ENCODE data around the gene SEPHS2. TPM values are rescaled to one million over a fixed set of nuclear protein-coding genes. Genes with fewer than 3 reads are reported as not detected.
A peak's percentile ranks its signal among the peaks of the same experiment; 100 is the strongest.

SEPHS2 gene
- total RNA-seq, 2 donors from 2014 or later, result 54.8 to 62.7 TPM

DNA sequence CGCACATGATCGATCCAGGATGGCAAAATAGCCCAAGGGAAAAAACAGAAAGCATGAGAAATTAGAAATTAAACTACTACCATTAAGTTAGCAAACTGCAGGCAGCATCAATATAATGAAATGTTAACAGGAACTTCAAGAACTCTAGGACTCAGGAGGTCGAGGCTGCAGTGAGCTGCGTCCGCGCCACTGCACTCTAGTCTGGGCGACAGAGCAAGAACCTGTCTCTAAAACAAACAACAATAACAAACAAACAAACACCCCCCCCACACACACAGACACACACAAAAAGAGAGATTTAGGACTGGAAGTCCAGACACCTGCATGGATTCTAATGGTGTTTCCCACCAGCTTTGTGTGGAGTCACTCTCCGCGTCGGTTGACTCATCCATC lies 525 bp upstream of the SEPHS2 start:
- no peak for DNase-seq (ENCODE audit: low spot score in 2 of 2)
- ATAC-seq, result no peak
- peaks cover 29 to 32% of the 10 kb centered on the region in 2 donors for H3K36me3 Mint-ChIP-seq
- peak overlapping the region; percentile 92 to 99 for H3K27ac Mint-ChIP-seq
- H3K9me3 Mint-ChIP-seq, result peaks cover 3 to 8% of the 10 kb centered on the region in 2 donors

DNA sequence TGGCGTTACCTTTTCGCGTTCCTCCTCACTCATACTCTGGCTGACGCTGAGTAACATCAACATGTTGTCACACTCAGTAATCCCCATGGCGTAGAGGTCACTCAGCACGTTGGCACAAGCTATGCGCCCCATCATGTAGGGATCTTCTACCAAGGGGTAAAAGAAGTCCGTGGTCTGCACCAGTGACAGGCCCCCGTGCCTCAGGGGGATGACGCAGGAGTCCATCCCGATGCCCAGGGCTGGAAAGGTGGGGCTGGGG lies 596 bp downstream of the SEPHS2 start:
- peaks cover 3 to 8% of the 10 kb centered on the region in 2 donors for H3K9me3 Mint-ChIP-seq
- no peak for DNase-seq (ENCODE audit: low spot score in 2 of 2)
- ATAC-seq, result no peak
- H3K36me3 Mint-ChIP-seq, result peaks cover 29 to 32% of the 10 kb centered on the region in 2 donors
- H3K27ac Mint-ChIP-seq, result peak overlapping the region in 1 of 2 donors; percentile 92

DNA sequence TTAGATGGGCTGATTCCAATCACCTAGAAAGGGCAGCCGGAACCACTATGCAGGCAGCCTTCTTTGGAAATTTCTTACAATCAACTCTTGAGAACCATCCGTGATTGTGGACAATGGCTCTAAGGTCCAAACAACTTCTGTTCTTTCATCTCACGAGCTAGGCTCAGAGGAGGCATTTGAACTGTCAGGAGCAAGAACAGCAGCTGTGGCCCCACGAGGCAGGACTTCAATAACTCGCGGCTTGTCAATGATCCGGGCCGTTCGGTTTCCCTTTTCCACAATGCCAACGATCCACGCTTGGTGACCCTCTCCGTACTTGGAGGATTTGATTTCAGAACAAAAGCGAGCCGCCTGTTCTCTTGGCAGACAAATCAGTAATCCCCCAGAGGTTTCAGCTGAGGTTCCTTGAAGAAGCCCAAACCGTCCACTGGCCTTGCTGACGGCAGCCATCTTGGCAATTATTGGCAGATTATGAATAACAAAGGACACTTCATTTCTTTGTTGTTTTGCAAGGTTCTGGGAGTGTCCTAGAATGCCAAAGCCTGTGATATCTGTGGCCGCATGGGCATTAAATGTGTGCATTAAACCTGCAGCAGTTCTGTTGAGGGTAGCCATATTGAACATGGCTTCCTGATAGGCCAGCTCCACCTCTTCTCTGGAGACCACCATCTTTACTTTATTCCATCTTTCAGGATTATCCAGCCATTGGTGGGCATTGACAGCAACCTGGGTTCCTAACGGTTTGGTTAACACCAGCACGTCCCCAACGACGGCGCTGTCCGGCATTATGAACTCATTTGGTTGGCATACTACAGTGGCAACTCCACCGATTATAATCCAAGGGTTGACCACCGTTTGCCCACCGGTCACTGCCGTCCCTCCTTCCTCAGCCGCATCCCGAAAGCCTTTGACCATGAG lies 1.2 kb downstream of the SEPHS2 start:
- peaks cover 3 to 8% of the 10 kb centered on the region in 2 donors for H3K9me3 Mint-ChIP-seq
- H3K27ac Mint-ChIP-seq, result peak overlapping the region; percentile 44 to 92
- no peak for DNase-seq (ENCODE audit: low spot score in 2 of 2)
- H3K36me3 Mint-ChIP-seq, result peaks cover 29 to 32% of the 10 kb centered on the region in 2 donors
- no peak for ATAC-seq

DNA sequence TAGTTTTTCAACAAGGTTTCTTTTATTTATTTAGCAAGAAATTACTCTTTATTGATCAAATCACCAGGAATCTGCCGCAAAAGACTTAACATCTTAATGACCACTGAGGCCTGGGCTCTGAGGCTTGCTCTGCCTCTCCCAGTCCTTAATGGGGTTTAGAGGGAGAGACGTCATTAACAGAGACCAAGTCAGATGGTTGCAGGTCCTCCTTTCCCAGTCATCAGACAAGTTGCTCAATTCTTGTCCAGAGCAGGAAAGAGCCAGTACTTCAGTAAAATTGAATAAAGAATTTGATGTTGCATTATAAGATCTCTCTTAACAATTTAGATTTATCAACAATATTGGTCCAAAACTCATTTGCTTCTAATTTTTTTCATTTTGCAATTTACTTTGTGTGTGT lies 2.0 kb downstream of the SEPHS2 start:
- H3K9me3 Mint-ChIP-seq, result peaks cover 3 to 8% of the 10 kb centered on the region in 2 donors
- DNase-seq (ENCODE audit: low spot score in 2 of 2), result no peak
- peak overlapping the region; percentile 44 to 92 for H3K27ac Mint-ChIP-seq
- no peak for ATAC-seq
- H3K36me3 Mint-ChIP-seq, result peaks cover 29 to 32% of the 10 kb centered on the region in 2 donors

DNA sequence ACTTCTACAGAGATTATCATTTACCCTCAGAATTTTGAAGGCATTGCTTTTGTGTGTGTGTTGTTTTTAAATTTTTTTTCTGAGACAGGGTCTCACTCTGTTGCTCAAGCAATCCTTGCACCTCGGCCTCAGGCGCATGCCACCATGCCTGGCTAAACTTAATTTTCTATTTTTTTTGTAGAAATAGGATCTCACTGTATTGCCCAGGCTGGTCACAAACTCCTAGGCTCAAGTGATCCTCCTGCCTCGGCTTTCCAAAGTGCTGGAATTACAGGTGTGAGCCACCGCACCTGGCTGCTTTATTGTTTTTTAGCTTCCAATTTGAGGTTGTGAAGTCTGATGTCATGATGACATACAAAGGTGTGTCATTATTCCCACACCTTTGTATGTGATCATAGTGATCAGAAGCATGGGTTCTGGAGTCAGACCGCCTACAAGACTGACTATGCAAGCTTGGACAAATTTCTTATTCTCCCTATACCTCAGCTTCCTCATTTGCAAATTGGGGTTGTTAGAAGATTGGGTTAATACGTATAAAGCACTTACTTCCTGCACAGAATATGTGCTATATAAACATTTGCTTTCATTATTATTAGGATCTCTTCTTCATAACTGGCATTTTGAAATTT lies 5.8 kb downstream of the SEPHS2 start:
- ATAC-seq, result no peak

DNA sequence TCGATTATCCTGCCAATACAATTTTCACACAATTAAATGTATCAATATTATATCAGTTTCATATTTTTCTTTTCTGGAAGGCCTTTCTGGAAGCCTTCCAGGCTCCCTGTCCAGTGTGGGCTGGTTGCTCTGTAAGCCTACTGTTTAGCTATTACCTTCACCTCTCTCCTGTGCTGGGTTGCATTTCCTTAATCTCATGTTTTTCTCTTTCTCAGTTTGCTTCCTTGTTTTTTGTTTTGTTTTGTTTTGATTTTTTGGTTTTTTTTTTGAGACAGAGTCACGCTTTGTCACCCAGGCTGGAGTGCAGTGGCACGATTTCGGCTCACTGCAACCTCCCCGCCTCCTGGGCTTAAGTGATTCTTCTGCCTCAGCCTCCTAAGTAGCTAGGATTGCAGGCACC lies 6.8 kb downstream of the SEPHS2 start:
- H3K9me3 Mint-ChIP-seq, result no peaks in the 10 kb centered on the region
- H3K27ac Mint-ChIP-seq, result no peak overlapping the region
- peaks cover 7 to 9% of the 10 kb centered on the region in 2 donors for H3K36me3 Mint-ChIP-seq
- no peak for ATAC-seq
- DNase-seq (ENCODE audit: low spot score in 2 of 2), result no peak

More for the DNA sequence above, 5.8 kb downstream of the SEPHS2 start:
- DNase-seq (ENCODE audit: low spot score in 2 of 2), result no peak
- no peak overlapping the region for H3K27ac Mint-ChIP-seq
- peaks cover 0 to 2% of the 10 kb centered on the region in 2 donors for H3K9me3 Mint-ChIP-seq
- H3K36me3 Mint-ChIP-seq, result peaks cover 17 to 19% of the 10 kb centered on the region in 2 donors

DNA sequence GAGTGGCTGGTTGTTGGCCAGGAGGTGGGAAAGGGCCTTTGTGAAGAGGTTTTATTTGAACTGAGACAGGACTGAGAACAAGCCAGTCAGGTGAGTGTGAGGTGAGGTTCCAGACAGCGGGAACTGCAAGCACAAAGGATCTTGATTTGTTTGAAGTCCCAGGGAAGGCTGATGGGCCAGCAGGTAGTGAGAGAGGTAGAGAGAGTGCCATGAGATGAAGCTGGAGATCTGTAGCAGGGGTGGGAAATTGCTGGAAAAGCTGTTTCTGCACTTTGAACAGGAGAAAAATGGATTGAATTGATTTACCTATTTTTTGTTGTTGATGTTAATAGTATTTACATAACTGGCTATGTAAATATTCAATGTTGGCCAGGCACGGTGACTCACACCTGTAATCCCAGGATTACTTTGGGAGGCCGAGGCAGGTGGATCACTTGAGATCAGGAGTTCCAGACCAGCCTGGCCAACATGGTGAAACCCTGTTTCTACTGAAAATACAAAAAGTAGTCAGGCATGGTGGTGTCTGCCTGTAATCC lies 8.1 kb downstream of the SEPHS2 start:
- H3K9me3 Mint-ChIP-seq, result no peaks in the 10 kb centered on the region
- ATAC-seq, result no peak
- DNase-seq (ENCODE audit: low spot score in 2 of 2), result no peak
- H3K36me3 Mint-ChIP-seq, result no peaks in the 10 kb centered on the region
- H3K27ac Mint-ChIP-seq, result no peak overlapping the region

DNA sequence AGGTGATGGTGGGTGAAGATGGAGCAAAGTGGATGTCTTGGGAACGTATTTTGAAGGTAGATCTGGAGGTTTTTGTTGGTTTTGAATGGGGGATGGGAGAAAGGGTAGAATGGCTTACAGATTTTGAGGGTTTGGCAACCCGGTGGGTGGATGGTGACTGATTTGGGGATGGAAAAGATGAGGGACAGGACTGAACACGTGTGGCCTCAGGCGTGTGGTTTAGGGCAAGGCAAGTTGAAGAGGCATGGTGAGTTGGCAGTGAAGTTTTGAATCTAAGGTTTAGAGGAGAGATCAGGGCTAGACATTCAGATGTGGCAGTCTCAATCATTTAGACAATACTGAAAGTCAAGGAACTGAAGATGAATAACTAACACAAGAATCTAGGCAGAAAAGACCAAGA lies 10.8 kb downstream of the SEPHS2 start:
- DNase-seq (ENCODE audit: low spot score in 2 of 2) (peak; percentile 66 to 72), ATAC-seq (peak; percentile 49 to 66)
- peak overlapping the region; percentile 53 to 80 for H3K27ac Mint-ChIP-seq
- H3K9me3 Mint-ChIP-seq, result no peaks in the 10 kb centered on the region
- no peaks in the 10 kb centered on the region for H3K36me3 Mint-ChIP-seq

DNA sequence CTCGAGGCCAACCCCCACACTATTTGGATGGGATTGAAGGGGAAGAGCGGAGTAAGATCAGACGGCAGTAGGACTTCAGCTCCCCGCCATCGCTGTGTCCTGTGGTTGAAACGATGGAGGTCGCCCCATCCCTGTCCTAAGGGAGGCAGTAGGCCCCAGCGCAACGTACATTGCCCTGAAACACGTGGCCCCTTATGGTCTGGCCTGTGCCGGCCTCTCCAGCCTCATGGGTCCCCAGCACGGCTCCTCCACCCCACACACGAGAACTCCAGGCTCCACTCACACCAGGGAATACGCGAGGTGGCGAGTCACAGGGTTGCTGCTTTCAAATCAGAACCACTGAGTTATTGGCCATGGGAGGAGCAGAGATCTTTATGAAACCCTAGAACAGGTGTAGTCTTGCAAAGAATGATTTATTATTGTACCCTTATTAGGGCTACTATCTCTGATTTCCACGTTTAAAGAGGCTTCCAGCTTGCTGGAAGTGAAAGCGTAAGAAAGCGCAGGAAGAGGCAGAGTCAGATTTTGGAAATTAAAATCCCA lies 15.2 kb downstream of the SEPHS2 start:
- peak; percentile 31 to 40 for ATAC-seq
- peaks cover 0 to 8% of the 10 kb centered on the region in 2 donors for H3K36me3 Mint-ChIP-seq
- no peaks in the 10 kb centered on the region for H3K9me3 Mint-ChIP-seq
- H3K27ac Mint-ChIP-seq, result no peak overlapping the region
- DNase-seq (ENCODE audit: low spot score in 2 of 2), result peak in 1 of 2 donors; percentile 73

DNA sequence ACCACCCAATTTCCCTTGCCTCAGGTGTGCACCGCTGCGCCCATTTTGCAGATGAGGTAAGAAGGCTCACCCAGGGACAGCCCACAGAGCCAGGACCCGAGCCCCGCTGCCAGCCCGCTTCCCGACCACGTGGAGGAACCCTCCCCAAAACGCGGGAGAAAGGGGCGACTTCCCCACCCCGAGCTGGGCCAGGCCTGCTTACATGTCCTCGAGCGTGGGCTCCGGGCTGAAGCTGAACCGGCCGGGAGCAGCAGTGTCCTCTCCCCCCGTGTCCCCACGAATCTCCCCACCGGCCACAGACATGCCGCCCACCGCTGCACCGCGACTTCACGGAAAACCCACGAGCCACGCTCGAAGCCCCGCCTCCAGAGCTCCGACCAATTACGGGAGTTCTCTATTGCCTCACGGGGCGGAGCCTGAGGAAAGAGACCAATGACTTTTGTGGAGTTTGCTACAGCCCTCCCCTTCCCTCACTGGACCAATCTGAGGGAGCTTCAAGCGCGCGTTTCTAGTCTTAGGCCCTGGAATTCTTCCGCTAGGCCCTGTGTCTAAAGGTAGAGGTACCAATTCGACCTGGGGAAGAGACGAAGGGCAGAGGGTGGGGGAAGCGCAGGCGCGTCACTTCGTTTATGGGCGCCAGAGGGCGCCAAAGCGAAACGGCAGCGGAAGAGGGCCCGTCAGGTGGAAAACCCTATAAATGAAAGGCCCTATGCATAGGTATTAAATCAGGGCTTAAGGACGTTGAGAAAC lies 15.8 kb downstream of the SEPHS2 start, which contains the start of gene DCTPP1:
Gene DCTPP1, minus strand, starts transcription at position 353 of the 750 bp plus-strand sequence. Its CDS starts 50 bp downstream, at position 303.
- Mint-ChIP-seq H3K27ac (no peak within 1 kb of the TSS), H3K36me3 (peaks cover 0 to 8% of the 10 kb centered on the region in 2 donors), H3K9me3 (no peaks in the 10 kb centered on the region)
- DNase-seq (ENCODE audit: low spot score in 2 of 2) (peak; percentile 91 to 96), ATAC-seq (peak; percentile 95 to 96)

DNA sequence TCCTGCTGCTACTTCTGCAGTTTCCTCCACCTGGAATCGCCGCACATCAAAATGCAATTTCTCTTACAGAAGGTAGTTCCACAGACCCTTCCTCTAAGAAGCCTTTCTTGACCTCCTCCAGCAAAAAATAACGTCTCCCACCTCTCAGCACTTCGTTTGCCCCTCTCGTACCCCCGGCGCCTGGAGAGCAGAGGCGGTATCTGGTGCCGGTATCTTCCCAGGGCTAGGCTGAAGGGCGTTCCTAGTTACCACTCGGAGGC lies 16.3 kb downstream of the SEPHS2 start:
- no peak for DNase-seq (ENCODE audit: low spot score in 2 of 2)
- Mint-ChIP-seq H3K9me3 (no peaks in the 10 kb centered on the region), H3K27ac (no peak overlapping the region), H3K36me3 (peaks cover under 1 to 12% of the 10 kb centered on the region in 2 donors)
- ATAC-seq, result no peak

DNA sequence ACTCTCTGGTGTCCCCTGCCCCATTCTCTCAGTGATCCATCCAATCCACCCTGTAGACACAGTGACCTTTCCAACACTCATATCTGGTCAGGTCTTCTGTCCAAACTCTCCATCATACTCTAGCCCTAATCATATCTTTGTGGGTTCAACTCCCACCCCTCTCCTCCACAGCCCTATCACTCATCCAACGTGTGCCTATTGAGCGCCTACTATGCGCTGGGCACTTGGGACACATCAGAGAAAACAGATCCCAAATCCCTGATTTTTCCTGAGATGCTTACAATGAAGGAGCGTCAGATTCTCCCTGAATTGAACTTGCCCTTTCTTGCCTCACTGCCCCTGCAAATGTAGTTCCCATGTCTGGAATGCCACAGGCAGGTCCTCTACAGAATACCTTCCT lies 17.6 kb downstream of the SEPHS2 start:
- Mint-ChIP-seq H3K27ac (peak overlapping the region in 1 of 2 donors; percentile 0), H3K9me3 (no peaks in the 10 kb centered on the region), H3K36me3 (peaks cover 5 to 24% of the 10 kb centered on the region in 2 donors)
- DNase-seq (ENCODE audit: low spot score in 2 of 2) (no peak), ATAC-seq (no peak)

DNA sequence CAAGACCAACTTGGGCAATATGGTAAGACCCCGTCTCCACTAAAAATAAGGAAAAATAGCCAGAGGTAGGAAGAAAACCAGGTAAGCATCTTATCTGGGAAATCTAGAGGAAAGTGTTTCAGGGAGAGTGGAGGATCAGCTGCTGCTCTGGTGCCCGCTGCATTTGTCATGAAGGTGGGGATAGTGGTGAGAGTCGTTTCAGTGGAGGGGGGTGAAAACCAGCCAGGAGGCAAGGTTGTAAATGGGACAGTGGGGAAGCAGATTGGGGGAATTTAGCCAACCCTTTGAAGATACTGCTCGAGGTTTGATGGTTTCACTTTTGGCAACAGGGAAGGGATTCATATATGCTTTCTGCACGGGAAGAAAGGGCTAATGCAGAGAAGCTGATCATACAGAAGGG lies 24.7 kb downstream of the SEPHS2 start:
- ATAC-seq, result no peak
- peak overlapping the region in 1 of 2 donors; percentile 39 for H3K27ac Mint-ChIP-seq

DNA sequence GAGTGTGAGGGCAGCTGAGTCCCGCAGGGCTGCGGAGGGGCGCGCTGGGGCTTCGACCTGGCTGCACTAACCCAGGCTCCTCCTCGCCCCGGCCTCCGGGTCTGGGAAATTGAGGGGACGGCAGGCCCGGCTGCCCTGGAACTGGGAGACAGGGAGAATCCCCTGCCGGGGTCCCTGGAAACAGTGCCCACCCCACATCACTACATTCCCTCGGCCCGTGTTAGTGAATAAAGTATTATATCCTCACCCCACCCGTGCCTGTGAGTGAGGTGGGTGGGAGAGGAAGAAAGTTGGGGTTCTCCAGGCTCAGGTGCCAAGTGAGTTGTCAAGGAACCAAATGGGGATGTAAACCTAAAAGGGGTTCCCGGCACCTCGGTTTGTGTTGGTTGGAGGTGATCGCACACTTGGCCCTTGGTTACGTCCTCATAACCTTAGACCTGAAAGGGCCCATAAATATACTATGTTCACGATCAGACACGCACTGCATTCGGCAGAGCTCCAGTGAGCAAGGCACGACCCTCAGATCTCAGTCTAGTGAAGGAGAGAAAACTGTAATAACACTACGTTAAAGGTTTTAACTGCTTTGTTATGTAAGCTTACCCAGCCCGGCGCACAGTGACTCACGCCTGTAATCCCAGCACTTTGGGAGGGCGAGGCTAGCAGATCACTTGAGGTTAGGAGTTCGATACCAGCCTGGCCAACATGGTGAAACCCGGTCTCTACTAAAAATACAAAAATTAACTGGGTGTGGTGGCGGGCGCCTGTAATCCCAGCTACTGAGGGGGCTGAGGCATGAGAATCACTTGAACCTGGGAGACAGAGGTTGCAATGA lies 27.1 kb downstream of the SEPHS2 start:
- no peak for ATAC-seq
- H3K36me3 Mint-ChIP-seq, result peaks cover 0 to 9% of the 10 kb centered on the region in 2 donors
- no peak for DNase-seq (ENCODE audit: low spot score in 2 of 2)

More for the DNA sequence above, 24.7 kb downstream of the SEPHS2 start:
- DNase-seq (ENCODE audit: low spot score in 2 of 2), result no peak
- Mint-ChIP-seq H3K9me3 (no peaks in the 10 kb centered on the region), H3K36me3 (peaks cover 5 to 27% of the 10 kb centered on the region in 2 donors)

DNA sequence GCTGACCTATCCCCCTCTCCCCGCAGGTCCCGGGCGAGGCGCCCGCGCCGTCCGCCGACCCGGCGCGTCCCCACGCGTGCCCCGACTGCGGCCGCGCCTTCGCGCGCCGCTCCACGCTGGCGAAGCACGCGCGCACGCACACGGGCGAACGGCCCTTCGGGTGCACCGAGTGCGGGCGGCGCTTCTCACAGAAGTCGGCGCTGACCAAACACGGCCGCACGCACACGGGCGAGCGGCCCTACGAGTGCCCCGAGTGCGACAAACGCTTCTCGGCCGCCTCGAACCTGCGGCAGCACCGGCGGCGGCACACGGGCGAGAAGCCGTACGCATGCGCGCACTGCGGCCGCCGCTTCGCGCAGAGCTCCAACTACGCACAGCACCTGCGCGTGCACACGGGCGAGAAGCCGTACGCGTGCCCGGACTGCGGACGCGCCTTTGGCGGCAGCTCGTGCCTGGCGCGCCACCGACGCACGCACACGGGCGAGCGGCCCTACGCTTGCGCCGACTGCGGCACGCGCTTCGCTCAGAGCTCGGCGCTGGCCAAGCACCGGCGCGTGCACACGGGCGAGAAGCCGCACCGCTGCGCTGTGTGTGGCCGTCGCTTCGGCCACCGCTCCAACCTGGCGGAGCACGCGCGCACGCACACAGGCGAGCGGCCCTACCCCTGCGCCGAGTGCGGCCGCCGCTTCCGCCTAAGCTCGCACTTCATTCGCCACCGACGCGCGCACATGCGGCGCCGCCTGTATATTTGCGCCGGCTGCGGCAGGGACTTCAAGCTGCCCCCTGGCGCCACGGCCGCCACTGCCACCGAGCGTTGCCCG lies 27.9 kb downstream of the SEPHS2 start:
- Mint-ChIP-seq H3K36me3 (peaks cover 0 to 5% of the 10 kb centered on the region in 2 donors), H3K27ac (no peak overlapping the region), H3K9me3 (no peaks in the 10 kb centered on the region)
- ATAC-seq, result peak; percentile 89 to 91
- peak; percentile 85 to 86 for DNase-seq (ENCODE audit: low spot score in 2 of 2)

More for the DNA sequence above, 27.1 kb downstream of the SEPHS2 start:
- Mint-ChIP-seq H3K27ac (no peak overlapping the region), H3K9me3 (no peaks in the 10 kb centered on the region)

Data from activated naive CD4-positive, alpha-beta T cell treated with anti-CD3 and anti-CD28 coated beads, Interleukin-2, amount 50 U/mL, for 72 hours (primary cell).